SU-DHL-6 (cell line): Measurements from ENCODE around the gene TRMU.

ENCODE experiments used
- H2AFZ ChIP-seq: fragments of 200-600 bp; sonication (generic); 2 replicates; pipeline ENCODE4 v1.6.1; 2014; ENCODE audit warnings: low read depth, mild to moderate bottlenecking, moderate library complexity, mixed read lengths, antibody characterized with exemption, low read length; ENCODE audit not compliant: severe bottlenecking
- H3F3A ChIP-seq: fragments of 200-600 bp; shearing (Covaris generic); 2 replicates; pipeline ENCODE4 v1.6.0; 2016; ENCODE audit warnings: antibody characterized with exemption, mild to moderate bottlenecking; ENCODE audit not compliant: insufficient read depth
- H3K27ac ChIP-seq: fragments of 200-600 bp; sonication (generic); 2 replicates; pipeline ENCODE4 v1.5.1; 2016; ENCODE audit warnings: low read depth, mild to moderate bottlenecking, low read length, moderate library complexity, mixed read lengths
- H3K27me3 ChIP-seq: fragments of 200-600 bp; sonication (generic), shearing (Covaris generic); 2 replicates; pipeline ENCODE4 v1.6.0; 2014; ENCODE audit warnings: mild to moderate bottlenecking, low read length
- H3K36me3 ChIP-seq: fragments of 200-600 bp; sonication (generic); 2 replicates; pipeline ENCODE4 v1.6.1; 2014; ENCODE audit warnings: mild to moderate bottlenecking, low read length, mixed read lengths
- H3K4me2 ChIP-seq: fragments of 300-600, 200-600 bp; shearing (Covaris generic), sonication (generic); 2 replicates; pipeline ENCODE4 v1.6.0; 2014; ENCODE audit warnings: low read length, low read depth, mild to moderate bottlenecking; ENCODE audit not compliant: poor library complexity, severe bottlenecking
- H3K4me3 ChIP-seq: fragments of 200-600 bp; sonication (generic); 2 replicates; pipeline ENCODE4 v1.5.1; 2014; ENCODE audit warnings: antibody characterized with exemption, low read length, mild to moderate bottlenecking, mixed read lengths; ENCODE audit not compliant: insufficient read depth, poor library complexity, severe bottlenecking
- H3K79me2 ChIP-seq: fragments of 200-600 bp; sonication (generic); 2 replicates; pipeline ENCODE4 v1.6.1; 2014; ENCODE audit warnings: mild to moderate bottlenecking, low read length, moderate library complexity; ENCODE audit not compliant: insufficient read depth
- H3K9ac ChIP-seq: fragments of 200-600 bp; sonication (generic); 2 replicates; pipeline ENCODE4 v1.7.0; 2014; ENCODE audit warnings: mild to moderate bottlenecking, low read length
- H3K9me2 ChIP-seq: fragments of 200-600 bp; sonication (generic); replicated peaks from 2 replicates; pipeline ENCODE4 v1.6.1; 2014; ENCODE audit warnings: low read length; ENCODE audit not compliant: insufficient read depth
- H3K9me3 ChIP-seq: fragments of 200-600 bp; sonication (generic); 2 replicates; pipeline ENCODE4 v1.6.1; 2014; ENCODE audit warnings: low read length, mixed read lengths; ENCODE audit not compliant: insufficient read depth
- H4K20me1 ChIP-seq: fragments of 200-600 bp; sonication (generic); 2 replicates; pipeline ENCODE4 v1.6.1; 2014; ENCODE audit warnings: low read depth, mild to moderate bottlenecking, antibody characterized with exemption, low read length, moderate library complexity, mixed read lengths
- CTCF ChIP-seq: fragments of 200-600 bp; sonication (generic); IDR thresholded peaks from one replicate; pipeline ENCODE4 v1.5.1; 2017; ENCODE audit warnings: antibody characterized with exemption, mild to moderate bottlenecking, low read length, moderate library complexity; ENCODE audit not compliant: insufficient read depth, poor library complexity, severe bottlenecking
- EZH2phosphoT487 ChIP-seq: fragments of 200-600 bp; sonication (generic), shearing (Covaris generic); conservative IDR thresholded peaks from 2 replicates; pipeline ENCODE4 v1.6.1; 2018; ENCODE audit warnings: mild to moderate bottlenecking, antibody characterized with exemption, low read length, moderate library complexity, mixed read lengths

The TRMU gene

GRCh38 chr22:46376111-46376510, 40.6 kb downstream of the TRMU start:
- H3F3A ChIP-seq = no peaks in the 10 kb centered on the region
- H3K9ac ChIP-seq = no peak overlapping the region
- no peaks in the 10 kb centered on the region for H3K9me2 ChIP-seq
- H3K79me2 ChIP-seq = no peaks in the 10 kb centered on the region
- no peaks in the 10 kb centered on the region for H3K27me3 ChIP-seq
- H4K20me1 ChIP-seq = no peaks in the 10 kb centered on the region
- H2AFZ ChIP-seq = no peak overlapping the region
- no peak overlapping the region for H3K4me3 ChIP-seq
- H3K9me3 ChIP-seq = no peaks in the 10 kb centered on the region
- H3K36me3 ChIP-seq = no peaks in the 10 kb centered on the region
- H3K27ac ChIP-seq = no peak overlapping the region
- H3K4me2 ChIP-seq = no peak overlapping the region
- TF ChIP-seq CTCF = no peak
- TF ChIP-seq EZH2phosphoT487 = no peak

- H3K4me2 ChIP-seq = no peak overlapping the region
- H3K27me3 ChIP-seq = no peaks in the 10 kb centered on the region
- H2AFZ ChIP-seq = no peak overlapping the region
- no peaks in the 10 kb centered on the region for H3K36me3 ChIP-seq
- no peaks in the 10 kb centered on the region for H3K9me2 ChIP-seq
- H3K9me3 ChIP-seq = no peaks in the 10 kb centered on the region
- TF ChIP-seq CTCF (no peak), EZH2phosphoT487 (no peak)
- no peak overlapping the region for H3K4me3 ChIP-seq
- no peak overlapping the region for H3K27ac ChIP-seq
- H4K20me1 ChIP-seq = no peaks in the 10 kb centered on the region
- no peaks in the 10 kb centered on the region for H3F3A ChIP-seq
- H3K79me2 ChIP-seq = no peaks in the 10 kb centered on the region
- H3K9ac ChIP-seq = no peak overlapping the region
Observed at GRCh38 chr22:46376908-46377524, 41.5 kb downstream of the TRMU start.

- H3K9ac ChIP-seq = no peak overlapping the region
- no peaks in the 10 kb centered on the region for H3F3A ChIP-seq
- H2AFZ ChIP-seq = no peak overlapping the region
- no peak overlapping the region for H3K4me3 ChIP-seq
- no peak overlapping the region for H3K27ac ChIP-seq
- no peaks in the 10 kb centered on the region for H3K9me2 ChIP-seq
- no peak overlapping the region for H3K4me2 ChIP-seq
- no peaks in the 10 kb centered on the region for H3K79me2 ChIP-seq
- H3K9me3 ChIP-seq = no peaks in the 10 kb centered on the region
- no peaks in the 10 kb centered on the region for H3K36me3 ChIP-seq
- TF ChIP-seq CTCF = no peak
- TF ChIP-seq EZH2phosphoT487 = no peak
- no peaks in the 10 kb centered on the region for H4K20me1 ChIP-seq
- H3K27me3 ChIP-seq = no peaks in the 10 kb centered on the region
Observed at GRCh38 chr22:46377525-46378425, 42.3 kb downstream of the TRMU start.
